ENCODE measurements around the gene KL. TPM values are rescaled to one million over a fixed set of nuclear protein-coding genes. Genes with fewer than 3 reads are reported as not detected.

Gene KL
- total RNA-seq, 1 donor from 2014 or later: not detected

DNA sequence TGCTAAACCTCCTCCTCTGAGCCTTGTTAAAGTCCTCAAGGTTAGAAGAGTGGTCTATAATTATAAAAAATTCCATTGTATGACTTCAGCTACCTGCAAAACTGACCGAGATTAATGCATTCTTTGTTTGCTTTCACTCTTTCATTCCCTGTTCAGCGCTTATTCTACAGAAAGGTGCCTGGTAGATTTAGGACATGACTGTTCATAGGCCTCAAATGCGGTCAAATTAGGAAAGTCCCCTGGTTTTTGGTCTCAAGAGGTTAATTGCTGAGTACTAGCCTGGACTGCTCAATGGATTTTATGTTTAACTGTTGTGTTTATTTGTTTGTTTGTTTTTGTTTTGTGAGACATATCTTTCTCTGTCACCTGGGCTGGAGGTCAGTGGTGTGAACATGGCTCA lies 35.4 kb downstream of the KL start:
- TF ChIP-seq EZH2phosphoT487 (IDR thresholded peaks at IDR 0.05): no peak
- no peak for TF ChIP-seq EZH2 (IDR thresholded peaks at IDR 0.05)
- TF ChIP-seq, protein P1, sequence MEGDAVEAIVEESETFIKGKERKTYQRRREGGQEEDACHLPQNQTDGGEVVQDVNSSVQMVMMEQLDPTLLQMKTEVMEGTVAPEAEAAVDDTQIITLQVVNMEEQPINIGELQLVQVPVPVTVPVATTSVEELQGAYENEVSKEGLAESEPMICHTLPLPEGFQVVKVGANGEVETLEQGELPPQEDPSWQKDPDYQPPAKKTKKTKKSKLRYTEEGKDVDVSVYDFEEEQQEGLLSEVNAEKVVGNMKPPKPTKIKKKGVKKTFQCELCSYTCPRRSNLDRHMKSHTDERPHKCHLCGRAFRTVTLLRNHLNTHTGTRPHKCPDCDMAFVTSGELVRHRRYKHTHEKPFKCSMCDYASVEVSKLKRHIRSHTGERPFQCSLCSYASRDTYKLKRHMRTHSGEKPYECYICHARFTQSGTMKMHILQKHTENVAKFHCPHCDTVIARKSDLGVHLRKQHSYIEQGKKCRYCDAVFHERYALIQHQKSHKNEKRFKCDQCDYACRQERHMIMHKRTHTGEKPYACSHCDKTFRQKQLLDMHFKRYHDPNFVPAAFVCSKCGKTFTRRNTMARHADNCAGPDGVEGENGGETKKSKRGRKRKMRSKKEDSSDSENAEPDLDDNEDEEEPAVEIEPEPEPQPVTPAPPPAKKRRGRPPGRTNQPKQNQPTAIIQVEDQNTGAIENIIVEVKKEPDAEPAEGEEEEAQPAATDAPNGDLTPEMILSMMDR (IDR thresholded peaks at IDR 0.05): no peak
- DNase-seq (ENCODE audit: low spot score): no peak
- H3K27ac Mint-ChIP-seq: no peak overlapping the region

DNA sequence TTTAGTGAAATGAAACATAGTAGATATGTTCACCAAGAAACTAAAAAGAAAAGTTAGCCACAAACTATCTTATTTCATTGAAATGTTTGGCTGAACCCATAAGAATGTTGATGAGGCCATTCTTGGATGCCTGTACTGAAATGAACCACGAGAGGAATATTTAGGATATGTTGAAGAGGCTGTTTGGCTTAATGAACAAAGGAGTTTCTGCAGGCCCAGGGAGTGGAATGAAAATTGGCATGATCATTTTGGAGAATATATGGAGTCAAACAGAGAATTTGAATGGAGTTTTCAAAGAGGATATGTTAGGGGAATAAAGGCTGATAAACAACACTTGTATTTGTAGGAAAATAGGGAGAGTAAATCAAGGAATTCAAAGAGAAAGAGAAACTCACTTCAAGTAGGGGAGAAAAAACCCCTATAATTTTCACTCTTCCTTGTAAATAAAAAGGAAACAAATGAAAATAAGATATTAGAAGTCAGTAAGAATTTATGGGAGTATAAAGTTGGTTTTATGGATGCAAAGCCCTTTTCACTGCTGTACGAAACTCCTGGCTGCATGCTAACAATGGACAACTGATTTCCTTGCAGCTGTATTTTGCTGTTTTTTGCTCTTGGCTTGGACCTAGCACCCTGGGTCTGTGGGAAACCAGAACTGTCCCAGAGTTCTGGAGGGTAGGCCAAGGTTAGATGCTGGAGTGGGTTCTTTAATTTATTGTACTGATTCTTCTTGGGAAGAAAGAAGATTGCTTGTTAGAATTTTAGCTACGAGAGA lies 36.5 kb downstream of the KL start:
- H3F3A ChIP-seq (ENCODE audit: low read depth): peaks cover 10% of the 10 kb centered on the region
- H3K27me3 ChIP-seq: no peaks in the 10 kb centered on the region
- Mint-ChIP-seq H3K4me1 (peaks cover 10% of the 10 kb centered on the region), H3K36me3 (no peaks in the 10 kb centered on the region), H3K27me3 (ENCODE audit: insufficient read depth, low read depth) (peaks cover 7% of the 10 kb centered on the region), H3K27ac (no peak overlapping the region), H3K9me3 (peaks cover 4% of the 10 kb centered on the region), H3K4me3 (no peak overlapping the region)
- TF ChIP-seq, protein P1 (IDR thresholded peaks at IDR 0.05): no peak
- TF ChIP-seq EZH2 (IDR thresholded peaks at IDR 0.05) (no peak), EZH2phosphoT487 (IDR thresholded peaks at IDR 0.05) (no peak)
- H3K36me3 ChIP-seq: no peaks in the 10 kb centered on the region
- peaks cover 8% of the 10 kb centered on the region for H3K4me1 ChIP-seq
- H3K4me2 ChIP-seq: no peak overlapping the region
- H3K9me3 ChIP-seq (ENCODE audit: low read depth): no peaks in the 10 kb centered on the region
- H3K79me2 ChIP-seq (ENCODE audit: low read depth): no peaks in the 10 kb centered on the region
- no peak for DNase-seq (ENCODE audit: low spot score)
- H4K20me1 ChIP-seq (ENCODE audit: low read depth): no peaks in the 10 kb centered on the region
- no peak overlapping the region for H3K27ac ChIP-seq
- no peak overlapping the region for H3K4me3 ChIP-seq
- no peak overlapping the region for H3K9ac ChIP-seq
- no peak overlapping the region for H2AFZ ChIP-seq (replicated peaks)

More for the DNA sequence above, 35.4 kb downstream of the KL start:
- H3K4me1 ChIP-seq: no peaks in the 10 kb centered on the region
- no peak overlapping the region for H2AFZ ChIP-seq (replicated peaks)
- H3K36me3 Mint-ChIP-seq: no peaks in the 10 kb centered on the region
- no peaks in the 10 kb centered on the region for H3K9me3 Mint-ChIP-seq
- no peaks in the 10 kb centered on the region for H3K36me3 ChIP-seq
- H3K79me2 ChIP-seq (ENCODE audit: low read depth): no peaks in the 10 kb centered on the region
- H3K9me3 ChIP-seq (ENCODE audit: low read depth): no peaks in the 10 kb centered on the region
- no peaks in the 10 kb centered on the region for H4K20me1 ChIP-seq (ENCODE audit: low read depth)
- H3K27ac ChIP-seq: no peak overlapping the region
- no peaks in the 10 kb centered on the region for H3F3A ChIP-seq (ENCODE audit: low read depth)
- H3K27me3 Mint-ChIP-seq (ENCODE audit: insufficient read depth, low read depth): peaks cover 2% of the 10 kb centered on the region
- H3K4me1 Mint-ChIP-seq: no peaks in the 10 kb centered on the region
- no peak overlapping the region for H3K9ac ChIP-seq
- H3K4me3 Mint-ChIP-seq: no peak overlapping the region
- no peaks in the 10 kb centered on the region for H3K27me3 ChIP-seq
- H3K4me3 ChIP-seq: no peak overlapping the region
- no peak overlapping the region for H3K4me2 ChIP-seq

- Histone ChIP-seq H3K27ac (no peak overlapping the region), H4K20me1 (ENCODE audit: low read depth) (no peaks in the 10 kb centered on the region), H3K4me3 (no peak overlapping the region), H3K9me3 (ENCODE audit: low read depth) (no peaks in the 10 kb centered on the region), H3K4me1 (peaks cover 13% of the 10 kb centered on the region), H3K79me2 (ENCODE audit: low read depth) (no peaks in the 10 kb centered on the region), H2AFZ (replicated peaks) (no peak overlapping the region), H3K27me3 (no peaks in the 10 kb centered on the region), H3K9ac (no peak overlapping the region), H3K4me2 (no peak overlapping the region), H3K36me3 (no peaks in the 10 kb centered on the region), H3F3A (ENCODE audit: low read depth) (peaks cover 16% of the 10 kb centered on the region)
- Mint-ChIP-seq H3K27me3 (ENCODE audit: insufficient read depth, low read depth) (peaks cover 7% of the 10 kb centered on the region), H3K36me3 (no peaks in the 10 kb centered on the region), H3K4me1 (peaks cover 13% of the 10 kb centered on the region), H3K27ac (no peak overlapping the region), H3K9me3 (peaks cover 4% of the 10 kb centered on the region), H3K4me3 (no peak overlapping the region)
- DNase-seq (ENCODE audit: low spot score): no peak
- TF ChIP-seq EZH2phosphoT487 (IDR thresholded peaks at IDR 0.05) (no peak), EZH2 (IDR thresholded peaks at IDR 0.05) (no peak)
- TF ChIP-seq, protein P1 (IDR thresholded peaks at IDR 0.05): no peak
Observed at GRCh38 chr13:33053397-33054066, 37.3 kb downstream of the KL start.
